HCT116 (cell line): Measurements from ENCODE around the gene XYLT2. TPM values are rescaled to one million over a fixed set of nuclear protein-coding genes. Genes with fewer than 3 reads are reported as not detected.

Source experiments
- ATAC-seq: fragments of 200-7000 bp; cut with Tn5 transposase; 2 replicates; pipeline ENCODE4 v1.9.1; 2020; ENCODE audit warnings: mild to moderate bottlenecking, moderate library complexity
- BruUV-seq: library from RNA; stranded (reverse); fragments of 400-500 nt; replicated peaks from 2 replicates; lab custom pipeline; 2021; lab: Mats Ljungman, UMichigan
- CTCF ChIA-PET: fragments of 300-600 bp; sonication (Branson Sonifier 250); formaldehyde crosslinking; loops from one replicate; lab custom pipeline; 2021; ENCODE audit warnings: antibody characterized with exemption; lab: Charles Lee
- POLR2A ChIA-PET: fragments of 300-600, 350-600 bp; sonication (Branson Sonifier 250); formaldehyde crosslinking; loops from one replicate; lab custom pipeline; 2021; ENCODE audit warnings: antibody characterized with exemption; lab: Charles Lee
- RAD21 ChIA-PET, 2 experiments: fragments of 300-600 bp; sonication (Branson Sonifier 250); formaldehyde crosslinking; loops; one replicate each; lab custom pipeline; 2023; ENCODE audit warnings: low total read pairs in 2 of 2; ENCODE audit not compliant: uncharacterized antibody in 2 of 2, unreplicated experiment in 2 of 2, low non-redundant PET in 1 of 2; lab: Charles Lee
- DNase-seq: peaks from one replicate; pipeline ENCODE4 v3.0.0-alpha.2; 2010; ENCODE audit warnings: low read depth, low spot score
- H2AFZ ChIP-seq: fragments of 200-600 bp; shearing (Covaris generic), sonication (generic); 2 replicates; pipeline ENCODE4 v1.6.1; 2017; ENCODE audit warnings: low read depth, mixed run types, mixed read lengths, antibody characterized with exemption, low read length; ENCODE audit not compliant: poor library complexity, severe bottlenecking
- H3K27ac ChIP-seq: 2 replicates; pipeline ENCODE4 v1.5.1; 2012; ENCODE audit warnings: low read depth, low read length
- H3K27me3 ChIP-seq: fragments of 200-600 bp; sonication (generic); 2 replicates; pipeline ENCODE4 v1.6.1; 2016; ENCODE audit warnings: mixed run types, low read length, mixed read lengths; ENCODE audit not compliant: insufficient read depth
- H3K36me3 ChIP-seq, 2 experiments: fragments of 200-500 bp in 1 of 2; fragments of 200-600 bp in 1 of 2; sonication (Bioruptor generic) in 1 of 2; sonication (generic) in 1 of 2; 2 replicates each; pipeline versions ENCODE4 v1.5.1 to v1.6.1; 2014 to 2016; ENCODE audit warnings: low read length in 2 of 2, inconsistent platforms in 1 of 2, mixed read lengths in 1 of 2, mixed run types in 1 of 2; ENCODE audit not compliant: insufficient read depth in 2 of 2, control insufficient read depth in 1 of 2
- H3K4me1 ChIP-seq, 2 experiments: fragments of 200-600 bp in 1 of 2; sonication (generic) in 1 of 2; 2 replicates each; pipeline versions ENCODE4 v1.5.1 to v1.6.1; 2012 to 2017; ENCODE audit warnings: low read length in 2 of 2, inconsistent platforms in 1 of 2, mild to moderate bottlenecking in 1 of 2, mixed read lengths in 1 of 2, mixed run types in 1 of 2, moderate library complexity in 1 of 2; ENCODE audit not compliant: insufficient read depth in 2 of 2, control insufficient read depth in 1 of 2
- H3K4me2 ChIP-seq: fragments of 200-600 bp; sonication (generic); 2 replicates; pipeline ENCODE4 v1.6.1; 2017; ENCODE audit warnings: mixed run types, low read length, mixed read lengths
- H3K4me3 ChIP-seq, 2 experiments: fragments of 200-600 bp in 1 of 2; sonication (generic) in 1 of 2; replicated peaks in 1 of 2; 2 replicates each; pipeline ENCODE4 v1.5.1; 2011 to 2016; ENCODE audit warnings: low read length in 2 of 2, control low read depth in 1 of 2, low read depth in 1 of 2, mild to moderate bottlenecking in 1 of 2, mixed read lengths in 1 of 2, mixed run types in 1 of 2
- H3K79me2 ChIP-seq: fragments of 200-600 bp; sonication (generic); 2 replicates; pipeline ENCODE4 v1.6.1; 2017; ENCODE audit warnings: mild to moderate bottlenecking, mixed run types, low read length, moderate library complexity, mixed read lengths; ENCODE audit not compliant: insufficient read depth
- H3K9ac ChIP-seq: fragments of 200-600 bp; sonication (generic); 2 replicates; pipeline ENCODE4 v1.6.1; 2016; ENCODE audit warnings: low read length, mixed read lengths
- H3K9me2 ChIP-seq: fragments of 200-600 bp; sonication (generic), shearing (Covaris generic); 2 replicates; pipeline ENCODE4 v1.6.1; 2017; ENCODE audit warnings: mixed run types, mild to moderate bottlenecking, moderate library complexity; ENCODE audit not compliant: insufficient read depth
- H3K9me3 ChIP-seq, 2 experiments: fragments of 200-500 bp in 1 of 2; fragments of 200-600 bp in 1 of 2; sonication (Bioruptor generic) in 1 of 2; sonication (generic) in 1 of 2; 2 replicates each; pipeline ENCODE4 v1.6.1; 2014 to 2017; ENCODE audit warnings: low read length in 2 of 2, mixed read lengths in 2 of 2, inconsistent platforms in 1 of 2, low read depth in 1 of 2, mild to moderate bottlenecking in 1 of 2, mixed run types in 1 of 2, moderate library complexity in 1 of 2; ENCODE audit not compliant: control insufficient read depth in 1 of 2, insufficient read depth in 1 of 2
- H4K20me1 ChIP-seq: fragments of 200-600 bp; sonication (generic), shearing (Covaris generic); 2 replicates; pipeline ENCODE4 v1.6.1; 2017; ENCODE audit warnings: mixed run types, mild to moderate bottlenecking, moderate library complexity; ENCODE audit not compliant: insufficient read depth
- CTCF ChIP-seq, 3 experiments: fragments of 200-600 bp in 1 of 3; sonication (generic) in 1 of 3; IDR thresholded peaks in 2 of 3; conservative IDR thresholded peaks in 1 of 3; 2 replicates each; pipeline ENCODE4 v1.5.1; 2012 to 2017; ENCODE audit warnings: low read depth in 2 of 3, low read length in 2 of 3, antibody characterized with exemption in 1 of 3, borderline replicate concordance in 1 of 3, control low read depth in 1 of 3, mild to moderate bottlenecking in 1 of 3, mixed read lengths in 1 of 3, mixed run types in 1 of 3, moderate library complexity in 1 of 3; ENCODE audit not compliant: insufficient read depth in 1 of 3
- ELF1 ChIP-seq: IDR thresholded peaks from 2 replicates; pipeline ENCODE4 v1.6.1; 2012; ENCODE audit warnings: low read depth, borderline replicate concordance
- EZH2phosphoT487 ChIP-seq: fragments of 200-600 bp; IDR thresholded peaks from 2 replicates; pipeline ENCODE4 v1.6.1; 2018; ENCODE audit warnings: antibody characterized with exemption, borderline replicate concordance
- POLR2A ChIP-seq: IDR thresholded peaks from 2 replicates; pipeline ENCODE4 v1.7.0; 2011; ENCODE audit warnings: borderline replicate concordance; ENCODE audit not compliant: insufficient read depth, insufficient read length; ENCODE audit errors: extremely low read depth
- RAD21 ChIP-seq: IDR thresholded peaks from 2 replicates; pipeline ENCODE4 v1.6.1; 2012; ENCODE audit warnings: low read depth, mild to moderate bottlenecking
- TCF7L2 ChIP-seq: IDR thresholded peaks from 2 replicates; pipeline ENCODE4 v1.7.0; 2011; ENCODE audit warnings: borderline replicate concordance, inconsistent platforms; ENCODE audit not compliant: insufficient read depth, insufficient read length; ENCODE audit errors: extremely low read depth
- ZNF274 ChIP-seq: fragments of 200-500 bp; sonication (Bioruptor generic); IDR thresholded peaks from 2 replicates; pipeline ENCODE4 v1.6.1; 2014; ENCODE audit warnings: mild to moderate bottlenecking, low read depth, low read length, inconsistent platforms
- intact Hi-C: fragments of 100-400 bp; cut with micrococcal nuclease; formaldehyde crosslinking; loops from 2 replicates; pipeline ENCODE4 v1.10.0; 2022
- total RNA-seq: library from RNA; stranded (reverse); gene quantifications from one replicate; pipeline ENCODE4 v1.2.1, GENCODE V29; 2021; ENCODE audit not compliant: unreplicated experiment
- TF ChIP-seq, protein P1 (sequence below): IDR thresholded peaks from 2 replicates; pipeline ENCODE4 v1.6.1; 2012
- TF ChIP-seq, protein P2 (sequence below): IDR thresholded peaks from 2 replicates; pipeline ENCODE4 v1.6.1; 2012

The XYLT2 gene
- total RNA-seq, 1 experiment from 2014 or later, result 37.5 TPM

GRCh38 chr17:50339381-50339780, 6.5 kb upstream of the XYLT2 start (continued):
- TF ChIP-seq, protein P1, sequence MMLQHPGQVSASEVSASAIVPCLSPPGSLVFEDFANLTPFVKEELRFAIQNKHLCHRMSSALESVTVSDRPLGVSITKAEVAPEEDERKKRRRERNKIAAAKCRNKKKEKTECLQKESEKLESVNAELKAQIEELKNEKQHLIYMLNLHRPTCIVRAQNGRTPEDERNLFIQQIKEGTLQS, result no peak
- no peak for TF ChIP-seq CTCF (IDR thresholded peaks at IDR 0.05 in 2 of 3, conservative IDR thresholded peaks at IDR 0.05 in 1 of 3; ENCODE audit: borderline replicate concordance in 1 of 3, insufficient read depth in 1 of 3, low read depth in 2 of 3, low read length in 2 of 3)
- TF ChIP-seq, protein P2, sequence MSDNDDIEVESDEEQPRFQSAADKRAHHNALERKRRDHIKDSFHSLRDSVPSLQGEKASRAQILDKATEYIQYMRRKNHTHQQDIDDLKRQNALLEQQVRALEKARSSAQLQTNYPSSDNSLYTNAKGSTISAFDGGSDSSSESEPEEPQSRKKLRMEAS, result no peak
- no peak for TF ChIP-seq ZNF274
- no peak for TF ChIP-seq RAD21
- no peak for TF ChIP-seq EZH2phosphoT487
- TF ChIP-seq POLR2A, result no peak
- no peak for TF ChIP-seq ELF1

GRCh38 chr17:50344731-50345365, 1.1 kb upstream of the XYLT2 start:
- DNase-seq (no peak), ATAC-seq (no peak)
- BruUV-seq, result no TSS peak
- no peak for TF ChIP-seq TCF7L2
- H3K4me1 ChIP-seq, result peaks cover 12 to 34% of the 10 kb centered on the region in 2 experiments
- peak overlapping the region; percentile 96 for H3K9ac ChIP-seq
- peak overlapping the region; percentile 27 for H2AFZ ChIP-seq
- H3K9me3 ChIP-seq, result no peaks in the 10 kb centered on the region
- ChIA-PET RAD21 (no interaction called here), CTCF (no interaction called here), POLR2A (interaction anchor here (1.0 kb wide), 1 partner anchor 140 kb away, joined by 3 read pairs; no protein-coding TSS in a partner anchor)
- H3K79me2 ChIP-seq, result peaks cover 35% of the 10 kb centered on the region
- peak overlapping the region; percentile 58 to 89 for H3K4me3 ChIP-seq
- peak overlapping the region; percentile 100 for H3K4me2 ChIP-seq
- intact Hi-C loops, result no loop called here
- H3K9me2 ChIP-seq, result no peaks in the 10 kb centered on the region
- no peak overlapping the region; the same call in 1 of the 2 replicates for H3K27ac ChIP-seq
- no peaks in the 10 kb centered on the region for H3K27me3 ChIP-seq
- H4K20me1 ChIP-seq, result no peaks in the 10 kb centered on the region
- no peaks in the 10 kb centered on the region for H3K36me3 ChIP-seq
